H9 (cell line): ENCODE data around the gene CYB5B. TPM values are rescaled to one million over a fixed set of nuclear protein-coding genes. Genes with fewer than 3 reads are reported as not detected.

Experiments used
- DNase-seq: peaks from one replicate; pipeline ENCODE4 v3.0.0-alpha.2; 2017
- H2AFZ ChIP-seq: one replicate; pipeline ENCODE4 v1.6.1; 2013; ENCODE audit warnings: mild to moderate bottlenecking, low read length, control low read depth, moderate library complexity
- H2AK5ac ChIP-seq: 2 replicates; pipeline ENCODE4 v1.6.1; 2013; ENCODE audit warnings: low read length, control low read depth, mixed read lengths; ENCODE audit not compliant: insufficient read length
- H2BK120ac ChIP-seq: one replicate; pipeline ENCODE4 v1.6.1; 2013; ENCODE audit warnings: low read depth, mild to moderate bottlenecking, low read length, control low read depth, inconsistent platforms; ENCODE audit not compliant: poor library complexity, severe bottlenecking
- H2BK12ac ChIP-seq: 2 replicates; pipeline ENCODE4 v1.6.1; 2013; ENCODE audit warnings: low read length, control low read depth, mixed read lengths, low read depth; ENCODE audit not compliant: insufficient read length
- H2BK15ac ChIP-seq: 2 replicates; pipeline ENCODE4 v1.6.1; 2013; ENCODE audit warnings: low read depth, low read length, control low read depth
- H2BK20ac ChIP-seq: one replicate; pipeline ENCODE4 v1.6.1; 2013; ENCODE audit warnings: low read depth, mild to moderate bottlenecking, low read length, control low read depth, inconsistent platforms; ENCODE audit not compliant: poor library complexity, severe bottlenecking
- H2BK5ac ChIP-seq: 2 replicates; pipeline ENCODE4 v1.6.1; 2013; ENCODE audit warnings: low read length, control low read depth, mixed read lengths; ENCODE audit not compliant: insufficient read length
- H3K14ac ChIP-seq: 2 replicates; pipeline ENCODE4 v1.6.1; 2013; ENCODE audit warnings: low read length, control low read depth; ENCODE audit not compliant: insufficient read depth
- H3K18ac ChIP-seq: 2 replicates; pipeline ENCODE4 v1.6.1; 2013; ENCODE audit warnings: low read depth, mild to moderate bottlenecking, mixed read lengths, low read length, control low read depth; ENCODE audit not compliant: insufficient read length
- H3K23ac ChIP-seq: 2 replicates; pipeline ENCODE4 v1.6.1; 2013; ENCODE audit warnings: low read length, control low read depth, mixed read lengths, low read depth; ENCODE audit not compliant: insufficient read length
- H3K23me2 ChIP-seq: 2 replicates; pipeline ENCODE4 v1.6.1; 2013; ENCODE audit warnings: low read depth, mild to moderate bottlenecking, mixed read lengths, low read length, control low read depth; ENCODE audit not compliant: insufficient read length, poor library complexity, severe bottlenecking
- H3K27ac ChIP-seq: 2 replicates; pipeline ENCODE4 v1.5.1; 2013; ENCODE audit warnings: low read length, control low read depth, mixed read lengths, low read depth; ENCODE audit not compliant: insufficient read length
- H3K27me3 ChIP-seq: 2 replicates; pipeline ENCODE4 v1.6.1; 2013; ENCODE audit warnings: low read length, control low read depth, inconsistent platforms; ENCODE audit not compliant: insufficient read depth
- H3K4ac ChIP-seq: 2 replicates; pipeline ENCODE4 v1.6.1; 2013; ENCODE audit warnings: low read depth, mild to moderate bottlenecking, control low read depth, inconsistent platforms, low read length, moderate library complexity
- H3K4me1 ChIP-seq: 2 replicates; pipeline ENCODE4 v1.6.1; 2013; ENCODE audit warnings: low read length, control low read depth, inconsistent platforms; ENCODE audit not compliant: insufficient read depth
- H3K4me2 ChIP-seq: 2 replicates; pipeline ENCODE4 v1.6.1; 2013; ENCODE audit warnings: low read length, control low read depth, mixed read lengths; ENCODE audit not compliant: insufficient read length, insufficient read depth
- H3K56ac ChIP-seq: 2 replicates; pipeline ENCODE4 v1.6.1; 2013; ENCODE audit warnings: low read depth, mild to moderate bottlenecking, mixed read lengths, low read length, control low read depth; ENCODE audit not compliant: insufficient read length
- H3K79me1 ChIP-seq: 2 replicates; pipeline ENCODE4 v1.6.1; 2013; ENCODE audit warnings: low read depth, mild to moderate bottlenecking, moderate library complexity, low read length, control low read depth, inconsistent platforms; ENCODE audit not compliant: insufficient read depth, poor library complexity, severe bottlenecking
- H3K79me2 ChIP-seq: 2 replicates; pipeline ENCODE4 v1.6.1; 2013; ENCODE audit warnings: low read length, control low read depth, inconsistent platforms; ENCODE audit not compliant: insufficient read depth
- H3K9ac ChIP-seq: 2 replicates; pipeline ENCODE4 v1.6.1; 2013; ENCODE audit warnings: low read length, control low read depth, mixed read lengths; ENCODE audit not compliant: insufficient read length; ENCODE audit errors: extremely low read depth
- H3K9me3 ChIP-seq: one replicate; pipeline ENCODE4 v1.6.1; 2013; ENCODE audit warnings: low read depth, low read length, inconsistent platforms; ENCODE audit not compliant: control insufficient read depth
- H3T11ph ChIP-seq: one replicate; pipeline ENCODE4 v1.6.1; 2013; ENCODE audit warnings: mild to moderate bottlenecking, low read length, control low read depth, inconsistent platforms
- H4K20me1 ChIP-seq: one replicate; pipeline ENCODE4 v1.6.1; 2013; ENCODE audit not compliant: control insufficient read depth, insufficient read length, insufficient read depth
- H4K5ac ChIP-seq: 2 replicates; pipeline ENCODE4 v1.6.1; 2013; ENCODE audit warnings: low read depth, mild to moderate bottlenecking, mixed read lengths, low read length, control low read depth; ENCODE audit not compliant: insufficient read length
- H4K8ac ChIP-seq: replicated peaks from 2 replicates; pipeline ENCODE4 v1.6.1; 2013; ENCODE audit warnings: low read length, control low read depth, mixed read lengths, low read depth; ENCODE audit not compliant: insufficient read length
- H4K91ac ChIP-seq: 2 replicates; pipeline ENCODE4 v1.6.1; 2013; ENCODE audit warnings: low read depth, mild to moderate bottlenecking, moderate library complexity, mixed read lengths, low read length, control low read depth; ENCODE audit not compliant: insufficient read length
- H3K27ac Mint-ChIP-seq, 3 experiments: 2 replicates in 2 of 3; 3 replicates in 1 of 3; pipeline ENCODE4 v1.8.0; 2020 to 2021; ENCODE audit warnings: mixed read lengths in 3 of 3, mild to moderate bottlenecking in 1 of 3, moderate library complexity in 1 of 3
- H3K27me3 Mint-ChIP-seq: 2 replicates; pipeline ENCODE4 v1.8.0; 2021; ENCODE audit warnings: low read depth, mild to moderate bottlenecking, moderate library complexity, mixed read lengths
- H3K36me3 Mint-ChIP-seq, 3 experiments: 2 replicates in 2 of 3; 3 replicates in 1 of 3; pipeline ENCODE4 v1.8.0; 2020 to 2021; ENCODE audit warnings: low read depth in 3 of 3, mixed read lengths in 3 of 3; ENCODE audit not compliant: insufficient read depth in 1 of 3
- H3K4me1 Mint-ChIP-seq, 2 experiments: 2 replicates each; pipeline ENCODE4 v1.8.0; 2020; ENCODE audit warnings: mixed read lengths in 2 of 2
- H3K4me3 Mint-ChIP-seq, 2 experiments: 2 replicates in 1 of 2; 3 replicates in 1 of 2; pipeline ENCODE4 v1.8.0; 2020 to 2021; ENCODE audit warnings: mild to moderate bottlenecking in 2 of 2, mixed read lengths in 2 of 2, moderate library complexity in 1 of 2
- H3K9me3 Mint-ChIP-seq, 2 experiments: 2 replicates in 1 of 2; 3 replicates in 1 of 2; pipeline ENCODE4 v1.8.0; 2020; ENCODE audit warnings: mild to moderate bottlenecking in 2 of 2, mixed read lengths in 2 of 2, moderate library complexity in 1 of 2
- WGBS: extraction: QIAGEN DNeasy Blood & Tissue Kit; methylation state at CpG from one replicate; pipeline ENCODE4 v1.1.7; 2013; ENCODE audit warnings: missing lambda C conversion rate, low lambda C conversion rate, mixed read lengths; ENCODE audit not compliant: insufficient read length; ENCODE audit errors: extremely low coverage; 5-methylcytosine and 5-hydroxymethylcytosine counted together
- total RNA-seq: library from RNA; stranded (reverse); gene quantifications from 2 replicates; pipeline ENCODE4 v1.2.1, GENCODE V29; 2021
- TF ChIP-seq, protein P1 (sequence below): fragments of 200-600 bp; sonication (generic); conservative IDR thresholded peaks from 3 replicates; pipeline ENCODE4 v1.8.0; 2021; ENCODE audit warnings: antibody characterized with exemption, mild to moderate bottlenecking

Gene CYB5B
- total RNA-seq, 1 experiment from 2014 or later: 126 TPM

DNA sequence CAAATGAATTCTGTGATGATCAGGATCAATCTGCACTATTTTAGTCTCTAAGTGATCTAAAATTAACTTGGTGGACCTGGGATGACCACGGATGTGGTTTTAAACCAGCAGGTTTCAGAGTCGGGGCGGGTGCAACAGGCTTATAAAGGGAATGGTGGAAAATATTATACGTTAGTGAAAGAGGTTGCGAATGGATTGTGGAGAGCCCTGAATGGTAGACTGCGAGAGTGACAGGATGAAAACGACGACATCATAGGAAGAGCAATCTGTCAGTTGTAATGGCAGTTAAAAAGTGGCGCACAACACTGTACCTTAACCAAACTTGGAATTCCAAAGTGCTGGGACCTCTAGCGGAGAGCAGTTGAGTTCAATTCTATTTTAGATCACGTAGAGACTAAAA is 1.2 kb upstream of the CYB5B start:
- H2BK15ac ChIP-seq: no peak overlapping the region
- TF ChIP-seq, protein P1, sequence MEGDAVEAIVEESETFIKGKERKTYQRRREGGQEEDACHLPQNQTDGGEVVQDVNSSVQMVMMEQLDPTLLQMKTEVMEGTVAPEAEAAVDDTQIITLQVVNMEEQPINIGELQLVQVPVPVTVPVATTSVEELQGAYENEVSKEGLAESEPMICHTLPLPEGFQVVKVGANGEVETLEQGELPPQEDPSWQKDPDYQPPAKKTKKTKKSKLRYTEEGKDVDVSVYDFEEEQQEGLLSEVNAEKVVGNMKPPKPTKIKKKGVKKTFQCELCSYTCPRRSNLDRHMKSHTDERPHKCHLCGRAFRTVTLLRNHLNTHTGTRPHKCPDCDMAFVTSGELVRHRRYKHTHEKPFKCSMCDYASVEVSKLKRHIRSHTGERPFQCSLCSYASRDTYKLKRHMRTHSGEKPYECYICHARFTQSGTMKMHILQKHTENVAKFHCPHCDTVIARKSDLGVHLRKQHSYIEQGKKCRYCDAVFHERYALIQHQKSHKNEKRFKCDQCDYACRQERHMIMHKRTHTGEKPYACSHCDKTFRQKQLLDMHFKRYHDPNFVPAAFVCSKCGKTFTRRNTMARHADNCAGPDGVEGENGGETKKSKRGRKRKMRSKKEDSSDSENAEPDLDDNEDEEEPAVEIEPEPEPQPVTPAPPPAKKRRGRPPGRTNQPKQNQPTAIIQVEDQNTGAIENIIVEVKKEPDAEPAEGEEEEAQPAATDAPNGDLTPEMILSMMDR: no peak
- no peaks in the 10 kb centered on the region for H3K4me1 ChIP-seq
- no peaks in the 10 kb centered on the region for H4K20me1 ChIP-seq
- H3K18ac ChIP-seq: no peak overlapping the region
- no peak for DNase-seq
- no peak overlapping the region for H4K91ac ChIP-seq
- no peak overlapping the region for H2BK12ac ChIP-seq
- H2BK20ac ChIP-seq: no peak overlapping the region
- H3K4me1 Mint-ChIP-seq: peaks cover 7 to 9% of the 10 kb centered on the region in 2 experiments
- no peak overlapping the region for H3K4me2 ChIP-seq
- H3K23ac ChIP-seq: no peak overlapping the region
- H3K27me3 ChIP-seq: no peaks in the 10 kb centered on the region
- whole genome bisulfite sequencing: 100% methylated on average over 2 of the region's 11 CpGs
- H3K27me3 Mint-ChIP-seq: no peaks in the 10 kb centered on the region
- H3K9me3 Mint-ChIP-seq: 0 out of 5 replicates have a peak, but pooled peaks cover 0 to 2% of the 10 kb centered on the region in 2 experiments
- no peak overlapping the region for H3K14ac ChIP-seq
- H3K56ac ChIP-seq: no peak overlapping the region
- H3T11ph ChIP-seq: no peak overlapping the region
- peaks cover 11 to 19% (median 17%) of the 10 kb centered on the region in 3 experiments; a peak in 6 of 7 replicates for H3K36me3 Mint-ChIP-seq
- H3K9me3 ChIP-seq: no peaks in the 10 kb centered on the region
- H4K8ac ChIP-seq: no peak overlapping the region
- H3K23me2 ChIP-seq: peaks cover 9% of the 10 kb centered on the region
- no peak overlapping the region for H2AK5ac ChIP-seq
- no peak overlapping the region for H3K27ac Mint-ChIP-seq
- no peaks in the 10 kb centered on the region for H3K79me1 ChIP-seq
- H3K4ac ChIP-seq: no peak overlapping the region
- no peak overlapping the region for H4K5ac ChIP-seq
- H3K79me2 ChIP-seq: peaks cover 15% of the 10 kb centered on the region; the same call in 1 of the 2 replicates
- H2AFZ ChIP-seq: no peak overlapping the region
- H2BK120ac ChIP-seq: no peak overlapping the region
- H2BK5ac ChIP-seq: no peak overlapping the region
- H3K9ac ChIP-seq: no peak overlapping the region
- H3K27ac ChIP-seq: no peak overlapping the region
- H3K4me3 Mint-ChIP-seq: no peak overlapping the region
